Pons (tissue), 1 donor: Measurements from ENCODE around the gene NPY2R.

Experiments used
- DNase-seq: peaks from one replicate; pipeline ENCODE4 v3.0.0-alpha.2; 2016; ENCODE audit warnings: low spot score

NPY2R gene

GRCh38 chr4:155249016-155249566 lies 40.7 kb downstream of the NPY2R start:
- no peak for DNase-seq

- no peak for DNase-seq
Measured at GRCh38 chr4:155252327-155252726, 43.9 kb downstream of the NPY2R start.

GRCh38 chr4:155263480-155263879 lies 55.0 kb downstream of the NPY2R start:
- DNase-seq: no peak

- no peak for DNase-seq
Measured at GRCh38 chr4:155265113-155265512, 56.7 kb downstream of the NPY2R start.
